ENCODE data around the gene BSN.

GRCh38 chr3:49601358-49602048 is 47.2 kb downstream of the BSN start:
- TF ChIP-seq SIN3A (IDR thresholded peaks at IDR 0.05; ENCODE audit: borderline replicate concordance, insufficient read depth, low read length) = no peak
- TF ChIP-seq, protein P1, sequence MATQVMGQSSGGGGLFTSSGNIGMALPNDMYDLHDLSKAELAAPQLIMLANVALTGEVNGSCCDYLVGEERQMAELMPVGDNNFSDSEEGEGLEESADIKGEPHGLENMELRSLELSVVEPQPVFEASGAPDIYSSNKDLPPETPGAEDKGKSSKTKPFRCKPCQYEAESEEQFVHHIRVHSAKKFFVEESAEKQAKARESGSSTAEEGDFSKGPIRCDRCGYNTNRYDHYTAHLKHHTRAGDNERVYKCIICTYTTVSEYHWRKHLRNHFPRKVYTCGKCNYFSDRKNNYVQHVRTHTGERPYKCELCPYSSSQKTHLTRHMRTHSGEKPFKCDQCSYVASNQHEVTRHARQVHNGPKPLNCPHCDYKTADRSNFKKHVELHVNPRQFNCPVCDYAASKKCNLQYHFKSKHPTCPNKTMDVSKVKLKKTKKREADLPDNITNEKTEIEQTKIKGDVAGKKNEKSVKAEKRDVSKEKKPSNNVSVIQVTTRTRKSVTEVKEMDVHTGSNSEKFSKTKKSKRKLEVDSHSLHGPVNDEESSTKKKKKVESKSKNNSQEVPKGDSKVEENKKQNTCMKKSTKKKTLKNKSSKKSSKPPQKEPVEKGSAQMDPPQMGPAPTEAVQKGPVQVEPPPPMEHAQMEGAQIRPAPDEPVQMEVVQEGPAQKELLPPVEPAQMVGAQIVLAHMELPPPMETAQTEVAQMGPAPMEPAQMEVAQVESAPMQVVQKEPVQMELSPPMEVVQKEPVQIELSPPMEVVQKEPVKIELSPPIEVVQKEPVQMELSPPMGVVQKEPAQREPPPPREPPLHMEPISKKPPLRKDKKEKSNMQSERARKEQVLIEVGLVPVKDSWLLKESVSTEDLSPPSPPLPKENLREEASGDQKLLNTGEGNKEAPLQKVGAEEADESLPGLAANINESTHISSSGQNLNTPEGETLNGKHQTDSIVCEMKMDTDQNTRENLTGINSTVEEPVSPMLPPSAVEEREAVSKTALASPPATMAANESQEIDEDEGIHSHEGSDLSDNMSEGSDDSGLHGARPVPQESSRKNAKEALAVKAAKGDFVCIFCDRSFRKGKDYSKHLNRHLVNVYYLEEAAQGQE (IDR thresholded peaks at IDR 0.05; ENCODE audit: insufficient read depth in 1 of 2, low read depth in 2 of 2, low read length in 2 of 2) = no peak
- TF ChIP-seq POLR2AphosphoS5 (IDR thresholded peaks at IDR 0.05; ENCODE audit: low read depth, low read length) = no peak
- TF ChIP-seq TAF1 (IDR thresholded peaks at IDR 0.05; ENCODE audit: borderline replicate concordance, insufficient read depth, low read length) = no peak
- TF ChIP-seq FOXP2 (optimal IDR thresholded peaks at IDR 0.05; ENCODE audit: borderline replicate concordance, extremely low read depth, extremely low read length, insufficient read depth) = no peak
